Large intestine (tissue), 3 donors: ENCODE results near the gene UGCG. TPM values are rescaled to one million over a fixed set of nuclear protein-coding genes. Genes with fewer than 3 reads are reported as not detected.
A peak's percentile ranks its signal among the peaks of the same experiment; 100 is the strongest.

Experiments
- DNase-seq, 2 donors: peaks; one replicate each; pipeline versions ENCODE4 v3.0.0 to v3.0.0-alpha.2; 2013
- H3K27ac ChIP-seq: one replicate; pipeline ENCODE4 v1.5.1; 2013; ENCODE audit warnings: low read length
- H3K27me3 ChIP-seq: 2 replicates; pipeline ENCODE4 v1.6.1; 2013; ENCODE audit warnings: low read length; ENCODE audit not compliant: control insufficient read depth, insufficient read depth
- H3K36me3 ChIP-seq: 2 replicates; pipeline ENCODE4 v1.6.1; 2013; ENCODE audit warnings: low read length; ENCODE audit not compliant: control insufficient read depth, insufficient read depth
- H3K4me1 ChIP-seq: one replicate; pipeline ENCODE4 v1.6.1; 2013; ENCODE audit warnings: low read length; ENCODE audit not compliant: control insufficient read depth, insufficient read depth
- H3K4me3 ChIP-seq: one replicate; pipeline ENCODE4 v1.5.1; 2013; ENCODE audit warnings: low read length
- H3K9me3 ChIP-seq: one replicate; pipeline ENCODE4 v1.6.1; 2013; ENCODE audit warnings: mild to moderate bottlenecking, low read depth, low read length, moderate library complexity; ENCODE audit not compliant: control insufficient read depth
- WGBS: methylation state at CpG from one replicate; pipeline ENCODE4 v1.1.5; 2013; ENCODE audit warnings: low lambda C conversion rate; ENCODE audit not compliant: insufficient coverage; 5-methylcytosine and 5-hydroxymethylcytosine counted together
- polyA plus RNA-seq: library from polyadenylated mRNA; unstranded; fragments of 120-200 nt; gene quantifications from one replicate; pipeline ENCODE4 v1.2.1, GENCODE V29; 2013

UGCG gene
- polyA plus RNA-seq, 1 donor = 68.7 TPM

GRCh38 chr9:111974092-111974681, 77.6 kb downstream of the UGCG start:
- peak overlapping the region; percentile 85 for H3K27ac ChIP-seq
- WGBS = 0% methylated on average over 2 of the region's 12 CpGs
- H3K9me3 ChIP-seq = no peaks in the 10 kb centered on the region
- no peaks in the 10 kb centered on the region for H3K27me3 ChIP-seq
- H3K4me3 ChIP-seq = no peak overlapping the region
- peaks cover 30% of the 10 kb centered on the region for H3K4me1 ChIP-seq
- DNase-seq = peak; percentile 74 to 95
- H3K36me3 ChIP-seq = no peaks in the 10 kb centered on the region

GRCh38 chr9:111975709-111976108, 79.1 kb downstream of the UGCG start:
- peak; percentile 54 to 79 for DNase-seq
- Histone ChIP-seq H3K9me3 (no peaks in the 10 kb centered on the region), H3K27me3 (no peaks in the 10 kb centered on the region), H3K36me3 (no peaks in the 10 kb centered on the region), H3K4me1 (peaks cover 43% of the 10 kb centered on the region), H3K27ac (peak overlapping the region; percentile 85), H3K4me3 (no peak overlapping the region)
- whole genome bisulfite sequencing = 100% methylated on average over 1 of the region's 5 CpGs

- no peaks in the 10 kb centered on the region for H3K27me3 ChIP-seq
- no CpG with 5 or more reads among the region's 4 CpGs for WGBS
- no peaks in the 10 kb centered on the region for H3K36me3 ChIP-seq
- H3K4me1 ChIP-seq = peaks cover 31% of the 10 kb centered on the region
- H3K4me3 ChIP-seq = no peak overlapping the region
- no peaks in the 10 kb centered on the region for H3K9me3 ChIP-seq
- no peak for DNase-seq
- no peak overlapping the region for H3K27ac ChIP-seq
Observed at GRCh38 chr9:111978616-111979015, 82.0 kb downstream of the UGCG start.

GRCh38 chr9:111979561-111979960, 82.9 kb downstream of the UGCG start:
- WGBS = no CpG with 5 or more reads among the region's 3 CpGs
- no peaks in the 10 kb centered on the region for H3K27me3 ChIP-seq
- no peak overlapping the region for H3K4me3 ChIP-seq
- no peaks in the 10 kb centered on the region for H3K36me3 ChIP-seq
- H3K9me3 ChIP-seq = no peaks in the 10 kb centered on the region
- peaks cover 28% of the 10 kb centered on the region for H3K4me1 ChIP-seq
- peak in 1 of 2 donors; percentile 35 for DNase-seq
- H3K27ac ChIP-seq = no peak overlapping the region

- no peak overlapping the region for H3K4me3 ChIP-seq
- H3K27ac ChIP-seq = peak overlapping the region; percentile 0
- H3K36me3 ChIP-seq = no peaks in the 10 kb centered on the region
- peak in 1 of 2 donors; percentile 39 for DNase-seq
- no peaks in the 10 kb centered on the region for H3K9me3 ChIP-seq
- peaks cover 19% of the 10 kb centered on the region for H3K4me1 ChIP-seq
- no peaks in the 10 kb centered on the region for H3K27me3 ChIP-seq
- no CpG with 5 or more reads among the region's 4 CpGs for WGBS
Observed at GRCh38 chr9:111980398-111980797, 83.8 kb downstream of the UGCG start.

- no CpG with 5 or more reads among the region's 2 CpGs for WGBS
- Histone ChIP-seq H3K4me1 (peaks cover 13% of the 10 kb centered on the region), H3K9me3 (no peaks in the 10 kb centered on the region), H3K27me3 (no peaks in the 10 kb centered on the region), H3K4me3 (no peak overlapping the region), H3K27ac (no peak overlapping the region), H3K36me3 (no peaks in the 10 kb centered on the region)
- no peak for DNase-seq
Observed at GRCh38 chr9:111983484-111983908, 86.9 kb downstream of the UGCG start.

GRCh38 chr9:111984086-111984802, 87.6 kb downstream of the UGCG start:
- no peaks in the 10 kb centered on the region for H3K9me3 ChIP-seq
- H3K27me3 ChIP-seq = no peaks in the 10 kb centered on the region
- DNase-seq = no peak
- no peak overlapping the region for H3K27ac ChIP-seq
- peaks cover 13% of the 10 kb centered on the region for H3K4me1 ChIP-seq
- H3K36me3 ChIP-seq = no peaks in the 10 kb centered on the region
- no peak overlapping the region for H3K4me3 ChIP-seq
- WGBS = no CpG with 5 or more reads among the region's 5 CpGs

Other genes with a start within 250 kb of the UGCG start
- 51.5 TPM for gene GNG10, start 235.2 kb upstream of the UGCG start, polyA plus RNA-seq
- gene SHOC1, start 101.9 kb upstream of the UGCG start, polyA plus RNA-seq = 0.10 TPM